K562 (cell line): ENCODE data around the gene ANXA9. TPM values are rescaled to one million over a fixed set of nuclear protein-coding genes. Genes with fewer than 3 reads are reported as not detected.

Source experiments
- EWSR1 ChIP-seq: fragments of 450-650 bp; IDR thresholded peaks from 2 replicates; pipeline ENCODE4 v1.6.1; 2018; ENCODE audit warnings: borderline replicate concordance, mild to moderate bottlenecking, low read depth, moderate library complexity; ENCODE audit not compliant: partially characterized antibody
- KLF13 ChIP-seq: fragments of 450-650 bp; IDR thresholded peaks from 2 replicates; pipeline ENCODE4 v1.6.1; 2016; ENCODE audit warnings: missing genetic modification characterization, low read depth, mild to moderate bottlenecking, missing compliant biosample characterization, moderate library complexity, borderline replicate concordance
- MAFG ChIP-seq: fragments of 450-650 bp; conservative IDR thresholded peaks from 2 replicates; pipeline ENCODE4 v1.6.1; 2016; ENCODE audit warnings: missing genetic modification characterization, missing compliant biosample characterization
- POLR2AphosphoS5 ChIP-seq: IDR thresholded peaks from 2 replicates; pipeline ENCODE4 v1.6.1; 2011; ENCODE audit warnings: mild to moderate bottlenecking, low read depth, low read length, moderate library complexity; ENCODE audit not compliant: control insufficient read depth, insufficient read depth
- POLR3G ChIP-seq: IDR thresholded peaks from 2 replicates; pipeline ENCODE4 v1.6.1; 2011; ENCODE audit not compliant: insufficient read length, insufficient replicate concordance; ENCODE audit errors: extremely low read depth
- TCFL5 ChIP-seq: fragments of 250-450 bp; sonication (Bioruptor Pico); conservative IDR thresholded peaks from 2 replicates; pipeline ENCODE4 v1.6.1; 2021; ENCODE audit warnings: mild to moderate bottlenecking, moderate library complexity, matching md5 sums
- WHSC1 ChIP-seq: IDR thresholded peaks from one replicate; pipeline ENCODE4 v1.6.1; 2012; ENCODE audit warnings: low read length, control low read depth, inconsistent platforms
- polyA plus RNA-seq, 8 experiments: library from polyadenylated mRNA; depleted of rRNA in 4 of 8; stranded (reverse) in 5 of 8; unstranded in 3 of 8; fragments of >200 nt; fragmentation: Nextera tagmentation in 2 of 8; fragmentation: Illumina TruSeq in 1 of 8; extraction: Ambion mirVana in 2 of 8; extraction: Trizol in 1 of 8; gene quantifications; 2 replicates each; pipeline versions ENCODE4 v1.2.1 to v1.2.3, GENCODE V29; 2011 to 2014; ENCODE audit warnings: inconsistent platforms in 1 of 8, missing spikeins in 1 of 8
- total RNA-seq, 7 experiments: library from RNA; depleted of rRNA in 6 of 7; stranded (reverse); fragments of >200 nt in 6 of 7; fragmentation: Illumina TruSeq in 2 of 7; extraction: Trizol in 2 of 7; gene quantifications; 2 replicates each; pipeline versions ENCODE4 v1.2.1 to v1.2.3, GENCODE V29; 2011 to 2021; ENCODE audit warnings: low replicate concordance in 1 of 7
- TF ChIP-seq, protein P1 (sequence below): fragments of 200-800 bp; sonication (Bioruptor generic); IDR thresholded peaks from 2 replicates; pipeline ENCODE4 v1.6.1; 2016; ENCODE audit warnings: missing genetic modification characterization, missing compliant biosample characterization
- TF ChIP-seq, protein P2 (sequence below): sonication (generic); formaldehyde crosslinking; IDR thresholded peaks from 2 replicates; pipeline ENCODE4 v1.8.0; 2022; ENCODE audit warnings: mild to moderate bottlenecking, missing genetic modification reagents
- TF ChIP-seq, protein P3 (sequence below): fragments of 250-450 bp; sonication (Bioruptor Pico); IDR thresholded peaks from 2 replicates; pipeline ENCODE4 v1.9.0; 2021; ENCODE audit warnings: mild to moderate bottlenecking, inconsistent platforms
- TF ChIP-seq, protein P4 (sequence below): fragments of 250-450 bp; sonication (Bioruptor Pico); IDR thresholded peaks from 2 replicates; pipeline ENCODE4 v1.4.0; 2020; ENCODE audit warnings: mild to moderate bottlenecking, moderate library complexity

Gene ANXA9
- total and polyA plus RNA-seq, 9 of the 15 experiments (the other 6 are each of a cell fraction or from before 2014, with no cell fraction given) = 0.24 to 1.6 (median 0.57) TPM

DNA sequence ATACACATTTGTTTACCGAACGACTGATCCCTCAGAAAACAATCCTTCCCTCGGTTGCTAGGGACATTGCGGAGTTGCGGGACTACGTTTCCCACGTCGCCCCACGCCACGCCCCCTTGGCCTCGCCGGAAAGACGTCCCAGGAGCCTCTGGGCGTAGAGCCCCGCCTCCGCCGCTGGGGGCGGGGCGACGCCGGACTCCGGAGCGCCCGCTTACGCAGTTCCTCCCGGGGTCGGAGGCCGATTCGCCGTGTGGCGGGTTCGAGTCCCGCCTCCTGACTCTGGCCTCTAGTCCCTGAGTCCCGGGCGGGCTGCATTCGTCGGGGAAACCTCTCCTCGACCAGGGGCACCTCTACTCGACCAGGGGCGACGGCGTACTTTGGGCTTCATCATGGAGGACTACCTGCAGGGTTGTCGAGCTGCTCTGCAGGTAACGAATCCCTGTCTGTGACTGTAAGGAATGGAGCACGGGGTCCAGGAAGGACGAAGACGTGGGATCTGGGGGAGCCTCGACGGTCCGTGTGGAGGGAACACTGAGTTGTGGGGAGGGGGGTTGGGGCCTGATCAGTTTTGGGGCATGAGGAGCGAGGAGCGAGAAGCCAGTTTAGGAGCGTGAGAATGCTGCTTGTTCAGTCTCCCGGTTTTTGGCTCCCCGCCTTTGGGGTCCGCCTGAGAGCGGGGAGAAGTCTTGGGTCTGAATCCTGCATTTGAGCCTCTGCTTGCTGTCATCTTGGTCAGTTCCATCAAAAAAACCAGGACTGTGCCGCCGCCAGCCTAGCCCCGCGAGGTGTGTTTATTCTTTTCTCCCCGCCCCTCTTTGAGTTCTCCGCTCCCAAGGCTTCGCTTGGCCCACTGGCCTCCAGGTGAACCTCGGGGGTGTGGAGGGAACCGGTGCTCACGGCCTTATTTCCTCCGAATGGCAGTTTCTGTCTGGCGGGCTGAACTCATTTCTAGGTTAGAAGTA, 26.4 kb downstream of the ANXA9 start, which contains the start of gene PRUNE1 (continued):
- TF ChIP-seq, protein P1, sequence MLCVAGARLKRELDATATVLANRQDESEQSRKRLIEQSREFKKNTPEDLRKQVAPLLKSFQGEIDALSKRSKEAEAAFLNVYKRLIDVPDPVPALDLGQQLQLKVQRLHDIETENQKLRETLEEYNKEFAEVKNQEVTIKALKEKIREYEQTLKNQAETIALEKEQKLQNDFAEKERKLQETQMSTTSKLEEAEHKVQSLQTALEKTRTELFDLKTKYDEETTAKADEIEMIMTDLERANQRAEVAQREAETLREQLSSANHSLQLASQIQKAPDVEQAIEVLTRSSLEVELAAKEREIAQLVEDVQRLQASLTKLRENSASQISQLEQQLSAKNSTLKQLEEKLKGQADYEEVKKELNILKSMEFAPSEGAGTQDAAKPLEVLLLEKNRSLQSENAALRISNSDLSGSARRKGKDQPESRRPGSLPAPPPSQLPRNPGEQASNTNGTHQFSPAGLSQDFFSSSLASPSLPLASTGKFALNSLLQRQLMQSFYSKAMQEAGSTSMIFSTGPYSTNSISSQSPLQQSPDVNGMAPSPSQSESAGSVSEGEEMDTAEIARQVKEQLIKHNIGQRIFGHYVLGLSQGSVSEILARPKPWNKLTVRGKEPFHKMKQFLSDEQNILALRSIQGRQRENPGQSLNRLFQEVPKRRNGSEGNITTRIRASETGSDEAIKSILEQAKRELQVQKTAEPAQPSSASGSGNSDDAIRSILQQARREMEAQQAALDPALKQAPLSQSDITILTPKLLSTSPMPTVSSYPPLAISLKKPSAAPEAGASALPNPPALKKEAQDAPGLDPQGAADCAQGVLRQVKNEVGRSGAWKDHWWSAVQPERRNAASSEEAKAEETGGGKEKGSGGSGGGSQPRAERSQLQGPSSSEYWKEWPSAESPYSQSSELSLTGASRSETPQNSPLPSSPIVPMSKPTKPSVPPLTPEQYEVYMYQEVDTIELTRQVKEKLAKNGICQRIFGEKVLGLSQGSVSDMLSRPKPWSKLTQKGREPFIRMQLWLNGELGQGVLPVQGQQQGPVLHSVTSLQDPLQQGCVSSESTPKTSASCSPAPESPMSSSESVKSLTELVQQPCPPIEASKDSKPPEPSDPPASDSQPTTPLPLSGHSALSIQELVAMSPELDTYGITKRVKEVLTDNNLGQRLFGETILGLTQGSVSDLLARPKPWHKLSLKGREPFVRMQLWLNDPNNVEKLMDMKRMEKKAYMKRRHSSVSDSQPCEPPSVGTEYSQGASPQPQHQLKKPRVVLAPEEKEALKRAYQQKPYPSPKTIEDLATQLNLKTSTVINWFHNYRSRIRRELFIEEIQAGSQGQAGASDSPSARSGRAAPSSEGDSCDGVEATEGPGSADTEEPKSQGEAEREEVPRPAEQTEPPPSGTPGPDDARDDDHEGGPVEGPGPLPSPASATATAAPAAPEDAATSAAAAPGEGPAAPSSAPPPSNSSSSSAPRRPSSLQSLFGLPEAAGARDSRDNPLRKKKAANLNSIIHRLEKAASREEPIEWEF (CRISPR knock-in tag) = 0 out of 2 replicates have a peak, but pooled peaks have one; percentile 32
- TF ChIP-seq, protein P2, sequence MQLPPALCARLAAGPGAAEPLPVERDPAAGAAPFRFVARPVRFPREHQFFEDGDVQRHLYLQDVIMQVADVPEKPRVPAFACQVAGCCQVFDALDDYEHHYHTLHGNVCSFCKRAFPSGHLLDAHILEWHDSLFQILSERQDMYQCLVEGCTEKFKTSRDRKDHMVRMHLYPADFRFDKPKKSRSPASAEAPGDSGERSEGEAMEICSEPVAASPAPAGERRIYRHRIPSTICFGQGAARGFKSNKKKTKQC (CRISPR knock-in tag) = peak; percentile 41; the same call in 1 of the 2 replicates
- TF ChIP-seq TCFL5 (CRISPR knock-in tag) (no peak), EWSR1 (no peak), MAFG (tag) (no peak), POLR2AphosphoS5 (peak; percentile 51; the same call in 1 of the 2 replicates), POLR3G (no peak), KLF13 (tag) (peak; percentile 81), WHSC1 (no peak)
- TF ChIP-seq, protein P3, sequence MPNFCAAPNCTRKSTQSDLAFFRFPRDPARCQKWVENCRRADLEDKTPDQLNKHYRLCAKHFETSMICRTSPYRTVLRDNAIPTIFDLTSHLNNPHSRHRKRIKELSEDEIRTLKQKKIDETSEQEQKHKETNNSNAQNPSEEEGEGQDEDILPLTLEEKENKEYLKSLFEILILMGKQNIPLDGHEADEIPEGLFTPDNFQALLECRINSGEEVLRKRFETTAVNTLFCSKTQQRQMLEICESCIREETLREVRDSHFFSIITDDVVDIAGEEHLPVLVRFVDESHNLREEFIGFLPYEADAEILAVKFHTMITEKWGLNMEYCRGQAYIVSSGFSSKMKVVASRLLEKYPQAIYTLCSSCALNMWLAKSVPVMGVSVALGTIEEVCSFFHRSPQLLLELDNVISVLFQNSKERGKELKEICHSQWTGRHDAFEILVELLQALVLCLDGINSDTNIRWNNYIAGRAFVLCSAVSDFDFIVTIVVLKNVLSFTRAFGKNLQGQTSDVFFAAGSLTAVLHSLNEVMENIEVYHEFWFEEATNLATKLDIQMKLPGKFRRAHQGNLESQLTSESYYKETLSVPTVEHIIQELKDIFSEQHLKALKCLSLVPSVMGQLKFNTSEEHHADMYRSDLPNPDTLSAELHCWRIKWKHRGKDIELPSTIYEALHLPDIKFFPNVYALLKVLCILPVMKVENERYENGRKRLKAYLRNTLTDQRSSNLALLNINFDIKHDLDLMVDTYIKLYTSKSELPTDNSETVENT = 0 out of 2 replicates have a peak, but pooled peaks have one; percentile 29
- TF ChIP-seq, protein P4, sequence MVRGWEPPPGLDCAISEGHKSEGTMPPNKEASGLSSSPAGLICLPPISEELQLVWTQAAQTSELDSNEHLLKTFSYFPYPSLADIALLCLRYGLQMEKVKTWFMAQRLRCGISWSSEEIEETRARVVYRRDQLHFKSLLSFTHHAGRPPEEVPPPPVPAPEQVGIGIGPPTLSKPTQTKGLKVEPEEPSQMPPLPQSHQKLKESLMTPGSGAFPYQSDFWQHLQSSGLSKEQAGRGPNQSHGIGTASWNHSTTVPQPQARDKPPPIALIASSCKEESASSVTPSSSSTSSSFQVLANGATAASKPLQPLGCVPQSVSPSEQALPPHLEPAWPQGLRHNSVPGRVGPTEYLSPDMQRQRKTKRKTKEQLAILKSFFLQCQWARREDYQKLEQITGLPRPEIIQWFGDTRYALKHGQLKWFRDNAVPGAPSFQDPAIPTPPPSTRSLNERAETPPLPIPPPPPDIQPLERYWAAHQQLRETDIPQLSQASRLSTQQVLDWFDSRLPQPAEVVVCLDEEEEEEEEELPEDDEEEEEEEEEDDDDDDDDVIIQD = no peak
